ENCODE measurements around the gene RFTN1.

The RFTN1 gene

GRCh38 chr3:16407366-16407765, 106.1 kb downstream of the RFTN1 start:
- DNase-seq (ENCODE audit: low read depth in 2 of 2): no peak

GRCh38 chr3:16406579-16406978, 106.9 kb downstream of the RFTN1 start:
- no peak for DNase-seq (ENCODE audit: low read depth in 2 of 2)

DNA sequence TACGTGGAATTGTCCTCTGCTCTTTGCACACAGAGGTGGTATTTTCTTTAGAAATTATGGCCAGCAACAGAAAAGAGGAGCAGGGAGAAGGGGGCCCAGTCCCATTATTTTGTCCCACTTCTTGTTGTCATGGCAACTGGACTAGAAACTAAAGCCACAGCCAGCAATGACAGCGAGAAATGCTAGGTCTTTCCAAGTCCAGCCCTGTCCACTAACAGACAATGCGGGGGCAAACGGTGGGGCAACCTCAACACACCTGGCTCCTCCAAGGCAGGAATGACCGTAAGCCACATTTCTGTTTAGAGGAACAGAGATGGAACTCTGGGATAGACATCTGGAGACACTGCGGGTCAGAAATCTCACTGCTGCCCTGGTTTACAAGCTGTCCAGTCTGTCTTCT, 107.3 kb downstream of the RFTN1 start:
- DNase-seq (ENCODE audit: low read depth in 2 of 2): no peak

DNA sequence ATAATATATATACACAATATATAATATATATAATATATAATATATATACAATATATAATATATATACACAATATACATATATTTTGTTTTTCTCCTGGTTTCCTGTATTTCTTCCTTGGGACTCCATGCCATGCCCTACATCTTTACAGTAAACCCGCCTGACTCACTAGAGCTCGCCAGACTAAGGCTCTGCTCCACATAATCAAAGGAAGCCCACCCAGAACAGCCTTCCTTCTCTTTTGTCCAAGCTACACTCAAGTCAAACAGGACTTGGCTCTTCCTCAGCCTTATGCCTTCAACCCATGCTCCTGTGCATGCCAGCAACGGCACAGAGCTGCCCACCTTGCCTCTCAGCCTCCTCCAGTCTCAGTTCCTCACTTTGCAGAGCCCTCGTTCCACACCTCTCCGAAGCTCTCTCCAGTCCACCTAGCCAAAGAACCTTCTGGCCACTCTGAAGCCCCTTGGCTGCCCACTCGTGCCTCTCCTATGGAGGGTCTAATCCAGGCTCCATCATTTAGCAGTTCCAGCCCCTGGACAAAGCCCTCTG, 109.1 kb downstream of the RFTN1 start:
- no peak for DNase-seq (ENCODE audit: low read depth in 2 of 2)

DNA sequence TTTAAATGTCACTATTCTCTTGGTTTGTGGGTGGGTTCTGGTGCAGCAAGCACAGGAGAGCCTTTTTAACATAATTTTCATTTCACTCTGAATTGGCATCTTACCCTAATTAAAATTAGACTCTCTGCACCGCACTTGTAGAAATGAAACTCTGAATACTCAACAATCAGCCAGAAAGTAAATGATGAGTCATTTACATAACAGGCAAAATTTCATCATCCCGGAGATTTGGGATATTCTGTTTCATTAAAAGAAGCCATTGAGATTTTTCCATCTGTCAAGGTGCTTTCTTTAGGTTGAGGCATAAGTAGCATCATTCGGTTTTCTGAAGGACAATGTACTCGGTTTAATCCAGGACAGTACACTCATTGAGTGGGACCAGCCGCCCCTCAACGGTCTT, 111.0 kb downstream of the RFTN1 start:
- no peak for DNase-seq (ENCODE audit: low read depth in 2 of 2)

DNA sequence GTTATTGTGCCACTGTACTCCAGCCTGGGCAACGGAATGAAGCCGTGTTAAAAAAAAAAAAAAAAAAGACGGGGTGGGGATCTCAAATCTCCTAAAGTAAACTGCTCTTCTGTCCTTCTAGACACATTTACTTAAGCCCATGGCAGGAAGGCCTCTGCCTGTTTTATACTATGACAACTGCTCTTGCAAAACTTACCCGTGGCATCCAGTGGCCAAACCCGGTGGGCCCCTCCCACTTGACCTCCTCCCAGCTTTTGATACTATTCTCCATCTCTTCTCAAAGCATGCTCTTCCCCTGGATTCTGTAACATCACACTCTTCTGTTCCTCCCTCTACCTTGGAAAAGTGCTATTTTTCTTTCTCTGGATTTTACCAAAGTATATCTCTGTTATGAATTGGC, 112.2 kb downstream of the RFTN1 start:
- DNase-seq (ENCODE audit: low read depth in 2 of 2): no peak

GRCh38 chr3:16400106-16400931, 113.2 kb downstream of the RFTN1 start:
- no peak for DNase-seq (ENCODE audit: low read depth in 2 of 2)

- DNase-seq (ENCODE audit: low read depth in 2 of 2): no peak
These were observed 114.0 kb downstream of the RFTN1 start for GRCh38 chr3:16399473-16399872.

GRCh38 chr3:16398648-16399047, 114.9 kb downstream of the RFTN1 start:
- DNase-seq (ENCODE audit: low read depth in 2 of 2): no peak

DNA sequence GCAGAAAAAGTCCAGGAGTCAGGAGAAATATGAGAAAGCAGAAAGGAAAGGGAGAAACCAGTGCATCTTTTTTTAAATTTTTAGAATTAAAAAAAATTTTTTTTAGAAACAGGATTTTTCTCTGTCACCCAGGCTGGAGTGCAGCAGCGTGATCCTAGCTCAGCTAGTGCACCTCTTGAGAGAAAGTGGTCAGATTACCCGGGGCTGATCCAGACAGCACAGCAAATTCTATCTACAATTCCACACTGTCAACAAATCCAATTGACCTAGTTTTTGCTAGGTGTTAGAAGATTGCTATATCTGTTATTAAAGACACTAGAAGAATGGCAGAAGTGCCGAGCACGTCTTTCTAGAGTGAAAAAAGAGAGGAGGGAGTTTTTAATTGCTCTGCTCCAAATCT, 117.3 kb downstream of the RFTN1 start:
- DNase-seq (ENCODE audit: low read depth in 2 of 2): no peak

- no peak for DNase-seq (ENCODE audit: low read depth in 2 of 2)
These were observed 118.3 kb downstream of the RFTN1 start for GRCh38 chr3:16395212-16395611.

- no peak for DNase-seq (ENCODE audit: low read depth in 2 of 2)
These were observed 118.9 kb downstream of the RFTN1 start for GRCh38 chr3:16394639-16395038.

DNA sequence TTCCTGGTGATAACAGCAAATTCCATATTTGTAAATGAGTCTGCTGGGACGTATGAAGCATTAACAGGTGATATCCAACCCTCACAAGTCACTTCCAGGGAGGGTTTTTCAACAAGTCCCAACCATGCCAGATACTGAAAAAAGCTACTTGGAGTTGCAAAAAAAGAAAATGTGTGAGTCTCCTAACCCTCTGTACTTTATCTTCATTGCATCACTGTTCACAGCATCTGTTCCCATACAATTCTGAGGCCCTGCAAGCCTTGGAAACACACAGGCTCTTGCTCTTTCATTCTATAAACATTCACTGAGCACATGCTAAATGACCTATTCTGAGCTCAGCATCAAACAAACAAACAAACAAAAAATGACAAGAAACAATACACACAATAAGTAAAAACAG, 120.8 kb downstream of the RFTN1 start:
- no peak for DNase-seq (ENCODE audit: low read depth in 2 of 2)

- DNase-seq (ENCODE audit: low read depth in 2 of 2): no peak
These were observed 121.4 kb downstream of the RFTN1 start for GRCh38 chr3:16392065-16392464.

- no peak for DNase-seq (ENCODE audit: low read depth in 2 of 2)
These were observed 122.9 kb downstream of the RFTN1 start for GRCh38 chr3:16390581-16390980.

DNA sequence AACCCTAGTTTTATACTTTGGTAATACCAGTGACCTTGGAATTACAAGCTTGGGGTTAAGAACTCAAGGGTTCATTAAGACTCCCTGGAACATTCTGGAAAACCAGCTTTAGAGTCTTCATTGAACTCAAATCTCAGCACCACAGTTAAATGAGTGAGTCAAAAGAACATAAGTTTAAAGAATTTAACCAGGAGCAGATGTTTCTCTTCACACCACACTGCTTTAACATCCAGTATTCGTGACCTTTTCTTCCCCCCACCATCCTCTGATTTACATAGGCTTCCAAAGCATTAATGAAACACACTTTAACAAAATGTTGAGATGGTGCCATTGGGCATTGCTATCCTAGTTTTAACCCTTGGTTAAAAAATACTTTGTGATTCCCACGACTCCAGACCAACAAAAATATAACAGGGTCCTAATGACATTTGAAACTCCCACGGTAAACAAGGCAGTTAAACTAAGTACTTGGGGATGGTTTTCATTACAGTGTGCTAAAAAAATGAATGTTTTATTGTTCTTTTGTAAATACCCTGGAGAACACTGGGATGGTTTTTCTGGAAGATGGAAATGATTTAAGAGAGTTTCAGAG, 124.6 kb downstream of the RFTN1 start:
- no peak for DNase-seq (ENCODE audit: low read depth in 2 of 2)

- no peak for DNase-seq (ENCODE audit: low read depth in 2 of 2)
These were observed 126.9 kb downstream of the RFTN1 start for GRCh38 chr3:16386561-16386960.

- no peak for DNase-seq (ENCODE audit: low read depth in 2 of 2)
These were observed 128.3 kb downstream of the RFTN1 start for GRCh38 chr3:16385151-16385550.

DNA sequence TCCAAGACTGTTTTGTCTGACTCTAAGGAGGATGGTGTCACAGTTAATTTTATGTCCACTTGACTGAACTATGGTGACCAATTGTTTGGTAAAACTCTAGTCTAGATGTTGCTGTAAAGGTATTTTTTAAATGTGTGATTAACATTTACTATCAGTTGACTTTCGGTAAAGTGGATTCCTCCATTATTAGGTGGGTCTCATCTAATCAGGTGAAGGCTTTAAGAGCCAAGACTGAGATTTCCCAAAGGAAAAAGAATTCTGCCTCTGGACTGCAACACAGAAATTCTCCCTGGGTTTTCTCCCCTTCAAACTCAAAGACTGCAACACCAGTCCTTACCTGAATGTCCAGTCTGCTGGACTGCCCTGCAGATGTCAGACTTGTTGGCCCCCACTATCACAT, 129.6 kb downstream of the RFTN1 start:
- DNase-seq (ENCODE audit: low read depth in 2 of 2): no peak

GRCh38 chr3:16382845-16383244, 130.7 kb downstream of the RFTN1 start:
- no peak for DNase-seq (ENCODE audit: low read depth in 2 of 2)

- no peak for DNase-seq (ENCODE audit: low read depth in 2 of 2)
These were observed 132.1 kb downstream of the RFTN1 start for GRCh38 chr3:16381426-16381825.

GRCh38 chr3:16380421-16380820, 133.1 kb downstream of the RFTN1 start:
- no peak for DNase-seq (ENCODE audit: low read depth in 2 of 2)

GRCh38 chr3:16379838-16380237, 133.7 kb downstream of the RFTN1 start:
- DNase-seq (ENCODE audit: low read depth in 2 of 2): no peak
